ENCODE data around the gene SNX7.

DNA sequence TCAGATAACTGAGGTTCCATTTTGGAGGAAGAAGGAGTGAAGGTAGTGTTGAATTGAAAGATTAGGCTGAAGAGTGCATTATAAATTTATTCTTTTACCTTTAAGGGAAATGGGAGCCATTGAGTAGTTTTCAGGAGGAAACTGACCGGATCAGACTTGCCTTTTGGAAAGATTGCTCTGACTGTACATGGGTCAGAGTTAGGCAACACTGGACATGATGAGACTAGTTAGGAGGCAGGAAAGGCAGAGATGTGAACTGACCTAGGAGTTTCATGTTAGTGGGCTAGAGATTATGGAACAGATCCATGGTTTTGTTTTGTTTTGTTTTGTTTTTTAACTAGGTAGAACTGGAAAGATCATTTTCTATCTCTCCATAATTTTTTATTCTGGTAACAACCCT is 78.2 kb downstream of the SNX7 start:
- TF ChIP-seq CTCF (IDR thresholded peaks at IDR 0.05) (no peak), POLR2A (IDR thresholded peaks at IDR 0.05) (no peak)

Data from adrenal gland (tissue), 5 donors.